ENCODE data around the gene RASGRF2.
"Not testable (repeated sequence)": the region's sequence is repeated elsewhere in the genome, so short reads cannot be mapped to it uniquely, and the experiment has no call there.

DNA sequence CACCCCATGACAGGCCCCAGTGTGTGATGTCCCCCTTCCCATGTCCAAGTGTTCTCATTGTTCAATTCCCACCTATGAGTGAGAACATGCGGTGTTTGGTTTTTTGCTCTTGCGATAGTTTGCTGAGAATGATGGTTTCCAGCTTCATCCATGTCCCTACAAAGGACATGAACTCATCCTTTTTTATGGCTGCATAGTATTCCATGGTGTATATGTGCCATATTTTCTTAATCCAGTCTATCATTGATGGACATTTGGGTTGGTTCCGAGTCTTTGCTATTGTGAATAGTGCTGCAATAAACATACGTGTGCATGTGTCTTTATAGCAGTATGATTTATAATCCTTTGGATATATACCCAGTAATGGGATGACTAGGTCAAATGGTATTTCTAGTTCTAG, 93.1 kb downstream of the RASGRF2 start:
- TF ChIP-seq CTCF (IDR thresholded peaks at IDR 0.05; ENCODE audit: poor library complexity, severe bottlenecking); RAD21 (conservative IDR thresholded peaks at IDR 0.05); POLR2AphosphoS5 (IDR thresholded peaks at IDR 0.05); EZH2 (IDR thresholded peaks at IDR 0.05; ENCODE audit: borderline replicate concordance, insufficient read depth, low read length, poor library complexity, severe bottlenecking); EP300 (conservative IDR thresholded peaks at IDR 0.05; ENCODE audit: poor library complexity, severe bottlenecking): not testable (repeated sequence)
- TF ChIP-seq, protein P1, sequence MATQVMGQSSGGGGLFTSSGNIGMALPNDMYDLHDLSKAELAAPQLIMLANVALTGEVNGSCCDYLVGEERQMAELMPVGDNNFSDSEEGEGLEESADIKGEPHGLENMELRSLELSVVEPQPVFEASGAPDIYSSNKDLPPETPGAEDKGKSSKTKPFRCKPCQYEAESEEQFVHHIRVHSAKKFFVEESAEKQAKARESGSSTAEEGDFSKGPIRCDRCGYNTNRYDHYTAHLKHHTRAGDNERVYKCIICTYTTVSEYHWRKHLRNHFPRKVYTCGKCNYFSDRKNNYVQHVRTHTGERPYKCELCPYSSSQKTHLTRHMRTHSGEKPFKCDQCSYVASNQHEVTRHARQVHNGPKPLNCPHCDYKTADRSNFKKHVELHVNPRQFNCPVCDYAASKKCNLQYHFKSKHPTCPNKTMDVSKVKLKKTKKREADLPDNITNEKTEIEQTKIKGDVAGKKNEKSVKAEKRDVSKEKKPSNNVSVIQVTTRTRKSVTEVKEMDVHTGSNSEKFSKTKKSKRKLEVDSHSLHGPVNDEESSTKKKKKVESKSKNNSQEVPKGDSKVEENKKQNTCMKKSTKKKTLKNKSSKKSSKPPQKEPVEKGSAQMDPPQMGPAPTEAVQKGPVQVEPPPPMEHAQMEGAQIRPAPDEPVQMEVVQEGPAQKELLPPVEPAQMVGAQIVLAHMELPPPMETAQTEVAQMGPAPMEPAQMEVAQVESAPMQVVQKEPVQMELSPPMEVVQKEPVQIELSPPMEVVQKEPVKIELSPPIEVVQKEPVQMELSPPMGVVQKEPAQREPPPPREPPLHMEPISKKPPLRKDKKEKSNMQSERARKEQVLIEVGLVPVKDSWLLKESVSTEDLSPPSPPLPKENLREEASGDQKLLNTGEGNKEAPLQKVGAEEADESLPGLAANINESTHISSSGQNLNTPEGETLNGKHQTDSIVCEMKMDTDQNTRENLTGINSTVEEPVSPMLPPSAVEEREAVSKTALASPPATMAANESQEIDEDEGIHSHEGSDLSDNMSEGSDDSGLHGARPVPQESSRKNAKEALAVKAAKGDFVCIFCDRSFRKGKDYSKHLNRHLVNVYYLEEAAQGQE (IDR thresholded peaks at IDR 0.05; ENCODE audit: borderline replicate concordance): not testable (repeated sequence)
